H7 (cell line): Measurements from ENCODE around the gene ALDH1L1. TPM values are rescaled to one million over a fixed set of nuclear protein-coding genes. Genes with fewer than 3 reads are reported as not detected.
A peak's percentile ranks its signal among the peaks of the same experiment; 100 is the strongest.

Experiments used
- DNase-seq: peaks from one replicate; pipeline ENCODE4 v3.0.0; 2012
- H3K27me3 ChIP-seq: 2 replicates; pipeline ENCODE4 v1.6.0; 2011; ENCODE audit warnings: mild to moderate bottlenecking, low read length; ENCODE audit not compliant: control insufficient read depth, insufficient read depth
- H3K36me3 ChIP-seq: replicated peaks from 2 replicates; pipeline ENCODE4 v1.5.1; 2011; ENCODE audit warnings: low read length; ENCODE audit not compliant: control insufficient read depth, insufficient read depth
- H3K4me3 ChIP-seq: 2 replicates; pipeline ENCODE4 v1.5.1; 2011; ENCODE audit warnings: low read depth, mild to moderate bottlenecking, control low read depth, low read length, moderate library complexity; ENCODE audit not compliant: insufficient read depth
- total RNA-seq: library from RNA; depleted of rRNA; stranded (reverse); fragments of >200 nt; shearing (Covaris generic); gene quantifications from 2 replicates; pipeline ENCODE4 v1.2.3, GENCODE V29; 2014

Gene ALDH1L1
- total RNA-seq, 1 experiment from 2014 or later, result 0.28 TPM

- H3K36me3 ChIP-seq, result no peaks in the 10 kb centered on the region
- H3K4me3 ChIP-seq, result no peak overlapping the region
- no peaks in the 10 kb centered on the region for H3K27me3 ChIP-seq
- DNase-seq, result peak; percentile 28
Observed at GRCh38 chr3:126114443-126115386, 65.7 kb downstream of the ALDH1L1 start.

GRCh38 chr3:126113733-126114442 lies 66.5 kb downstream of the ALDH1L1 start:
- Histone ChIP-seq H3K27me3 (no peaks in the 10 kb centered on the region), H3K36me3 (no peaks in the 10 kb centered on the region), H3K4me3 (no peak overlapping the region)
- peak; percentile 90 for DNase-seq

DNA sequence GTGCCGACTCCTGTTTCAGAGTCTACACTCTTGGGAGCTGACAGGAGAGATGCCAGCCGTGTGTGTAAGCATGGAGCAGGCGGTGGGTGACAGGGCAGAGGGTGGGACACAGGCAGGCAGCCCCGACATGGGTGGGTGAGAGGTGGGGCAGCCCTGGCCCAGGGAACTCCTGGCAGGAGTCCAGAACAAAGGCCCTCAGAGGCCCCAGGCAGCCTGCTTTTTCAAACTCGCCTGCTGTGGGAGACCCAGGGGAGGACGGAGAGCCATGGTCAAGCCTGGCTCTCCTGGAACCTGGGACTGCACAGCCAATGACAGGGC lies 67.2 kb downstream of the ALDH1L1 start:
- no peaks in the 10 kb centered on the region for H3K27me3 ChIP-seq
- DNase-seq, result no peak
- no peak overlapping the region for H3K4me3 ChIP-seq
- H3K36me3 ChIP-seq, result no peaks in the 10 kb centered on the region

GRCh38 chr3:126112531-126113237 lies 67.7 kb downstream of the ALDH1L1 start:
- Histone ChIP-seq H3K27me3 (no peaks in the 10 kb centered on the region), H3K36me3 (no peaks in the 10 kb centered on the region), H3K4me3 (no peak overlapping the region)
- peak; percentile 32 for DNase-seq

DNA sequence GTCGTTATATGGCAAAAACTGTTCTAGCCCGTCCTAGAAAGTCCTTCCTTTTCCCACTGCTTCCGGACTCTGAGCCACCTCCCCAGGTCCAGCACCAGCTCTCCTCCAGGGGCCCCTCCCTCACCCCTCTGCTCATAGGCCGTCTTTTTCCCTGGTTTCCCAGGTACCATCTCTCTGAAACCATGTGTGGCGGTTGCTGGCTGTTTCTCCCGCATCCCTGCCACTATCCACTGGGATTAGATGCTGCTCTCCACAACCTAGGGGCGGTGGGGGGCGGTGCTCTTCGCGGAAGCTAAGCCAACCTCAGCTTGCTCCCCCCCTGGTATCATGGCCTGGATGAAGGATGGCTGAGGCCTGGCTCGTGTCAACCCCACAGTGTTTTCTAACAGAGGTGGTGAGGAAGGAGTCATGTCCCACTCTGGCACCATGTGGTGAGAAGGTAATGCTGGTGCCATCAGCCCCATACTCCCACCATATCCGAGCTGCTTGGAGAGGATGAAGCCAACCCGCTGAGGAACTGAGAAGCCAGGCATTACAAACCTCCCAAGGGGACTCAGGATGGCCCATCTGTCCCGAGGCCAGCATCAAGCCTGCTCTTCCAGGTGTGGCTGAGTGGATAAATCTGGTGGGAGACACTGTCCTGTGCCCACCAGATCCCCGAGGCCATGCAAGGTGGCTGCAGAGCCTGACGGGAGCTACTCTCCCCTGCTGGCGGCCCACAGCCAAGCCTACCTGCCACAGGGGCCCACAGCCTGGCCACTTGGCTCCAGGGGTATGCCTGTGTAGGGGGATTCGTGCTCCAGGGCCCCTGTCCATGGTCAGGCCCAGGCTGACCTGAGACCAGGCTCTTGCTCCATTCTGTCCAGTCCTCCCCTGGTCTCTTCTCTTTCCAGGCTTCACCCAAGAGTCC lies 68.6 kb downstream of the ALDH1L1 start:
- peak; percentile 48 for DNase-seq
- Histone ChIP-seq H3K27me3 (no peaks in the 10 kb centered on the region), H3K36me3 (no peaks in the 10 kb centered on the region), H3K4me3 (no peak overlapping the region)

DNA sequence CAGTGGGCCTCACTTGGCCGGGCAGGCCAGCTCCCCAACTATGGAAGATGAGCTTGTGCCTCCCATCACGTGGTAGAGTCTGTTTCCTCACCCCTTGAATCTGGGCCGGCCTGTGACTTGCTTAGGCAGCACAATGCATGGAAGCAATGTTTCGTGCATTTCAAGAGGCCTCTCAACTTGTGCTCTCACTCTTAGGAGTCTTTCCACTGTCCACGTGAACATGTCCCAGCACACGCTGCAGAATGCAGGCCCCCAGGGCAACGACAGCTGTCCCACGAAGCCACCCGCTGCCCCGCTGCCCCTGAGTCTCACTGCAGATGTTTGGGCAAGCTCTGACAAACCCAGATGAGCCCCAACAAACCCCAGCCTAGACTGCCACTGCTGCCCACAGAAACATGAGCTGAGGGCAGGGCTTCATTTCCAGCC lies 69.2 kb downstream of the ALDH1L1 start:
- no peak for DNase-seq
- H3K27me3 ChIP-seq, result no peaks in the 10 kb centered on the region
- no peaks in the 10 kb centered on the region for H3K36me3 ChIP-seq
- H3K4me3 ChIP-seq, result no peak overlapping the region

- peak; percentile 30 for DNase-seq
- H3K27me3 ChIP-seq, result no peaks in the 10 kb centered on the region
Observed at GRCh38 chr3:126110431-126111125, 69.8 kb downstream of the ALDH1L1 start.

DNA sequence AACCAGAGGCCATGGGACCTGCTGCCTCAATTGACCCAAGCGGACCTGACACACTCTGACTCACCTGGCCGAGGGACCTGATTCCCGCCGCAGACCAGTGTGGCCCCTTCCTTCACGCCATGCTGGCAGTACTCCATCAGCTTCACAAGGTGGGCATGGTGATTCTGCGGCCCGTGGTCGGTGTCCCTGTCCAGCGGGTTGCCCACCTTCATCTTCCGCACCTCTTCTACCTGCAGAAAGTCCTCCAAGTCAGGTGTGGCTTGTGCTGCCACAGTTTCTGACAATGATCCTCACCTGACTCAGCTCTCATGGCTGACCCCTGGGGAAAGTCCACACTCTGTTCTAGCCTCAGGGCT lies 70.5 kb downstream of the ALDH1L1 start:
- H3K36me3 ChIP-seq, result no peaks in the 10 kb centered on the region
- no peaks in the 10 kb centered on the region for H3K27me3 ChIP-seq
- H3K4me3 ChIP-seq, result no peak overlapping the region
- peak; percentile 20 for DNase-seq

More at GRCh38 chr3:126110431-126111125, 69.8 kb downstream of the ALDH1L1 start:
- Histone ChIP-seq H3K36me3 (no peaks in the 10 kb centered on the region), H3K4me3 (no peak overlapping the region)

GRCh38 chr3:126109146-126109879 lies 71.1 kb downstream of the ALDH1L1 start:
- no peak overlapping the region for H3K4me3 ChIP-seq
- DNase-seq, result peak; percentile 24

GRCh38 chr3:126108676-126109050 lies 71.7 kb downstream of the ALDH1L1 start:
- Histone ChIP-seq H3K36me3 (no peaks in the 10 kb centered on the region), H3K4me3 (no peak overlapping the region), H3K27me3 (no peaks in the 10 kb centered on the region)
- peak; percentile 17 for DNase-seq

More at GRCh38 chr3:126109146-126109879, 71.1 kb downstream of the ALDH1L1 start:
- H3K36me3 ChIP-seq, result no peaks in the 10 kb centered on the region
- no peaks in the 10 kb centered on the region for H3K27me3 ChIP-seq

DNA sequence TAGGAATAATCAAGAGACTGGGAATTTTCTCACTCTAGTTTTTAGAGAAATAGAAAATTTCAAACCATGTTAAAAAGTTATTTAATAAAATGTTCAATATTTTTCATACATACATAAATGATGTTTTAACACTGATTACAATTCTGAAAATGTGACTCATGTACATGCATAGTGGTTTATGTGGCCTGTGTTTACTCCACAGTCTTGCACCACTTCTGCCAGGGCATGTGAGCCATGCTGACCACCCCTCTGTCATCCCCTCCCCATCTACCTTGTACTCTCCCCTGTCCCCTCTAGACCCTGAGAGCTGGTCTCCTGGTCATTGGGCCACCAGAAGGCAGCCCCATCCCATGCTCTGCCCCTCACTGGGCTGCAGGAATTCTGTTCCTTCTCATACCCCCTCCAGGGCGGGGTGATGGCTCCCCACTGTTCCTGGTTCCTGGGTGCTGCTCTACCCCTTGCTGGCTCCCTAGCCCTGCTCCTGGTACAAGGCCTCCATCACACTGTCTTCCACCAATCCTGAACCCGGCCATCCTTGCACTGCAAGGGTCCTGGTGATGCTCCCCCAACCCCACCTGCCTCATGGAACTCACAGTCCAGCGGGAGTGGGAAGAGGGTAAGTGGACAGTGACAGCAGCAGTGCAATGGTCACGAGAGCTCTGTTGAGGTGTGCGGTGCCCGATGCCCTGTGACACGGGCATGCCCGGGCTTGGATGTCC lies 72.3 kb downstream of the ALDH1L1 start:
- no peak overlapping the region for H3K4me3 ChIP-seq
- H3K27me3 ChIP-seq, result no peaks in the 10 kb centered on the region
- no peaks in the 10 kb centered on the region for H3K36me3 ChIP-seq
- peak; percentile 15 for DNase-seq

- Histone ChIP-seq H3K4me3 (no peak overlapping the region), H3K27me3 (no peaks in the 10 kb centered on the region), H3K36me3 (no peaks in the 10 kb centered on the region)
- peak; percentile 32 for DNase-seq
Observed at GRCh38 chr3:126107203-126107939, 73.0 kb downstream of the ALDH1L1 start.
